GM18520 (cell line): ENCODE data around the gene PLEKHG1.

ENCODE experiments used
- ATAC-seq: cut with Tn5 transposase; IDR thresholded peaks from one replicate; pipeline ENCODE4 v1.9.1; 2021; ENCODE audit not compliant: unreplicated experiment

PLEKHG1 gene

DNA sequence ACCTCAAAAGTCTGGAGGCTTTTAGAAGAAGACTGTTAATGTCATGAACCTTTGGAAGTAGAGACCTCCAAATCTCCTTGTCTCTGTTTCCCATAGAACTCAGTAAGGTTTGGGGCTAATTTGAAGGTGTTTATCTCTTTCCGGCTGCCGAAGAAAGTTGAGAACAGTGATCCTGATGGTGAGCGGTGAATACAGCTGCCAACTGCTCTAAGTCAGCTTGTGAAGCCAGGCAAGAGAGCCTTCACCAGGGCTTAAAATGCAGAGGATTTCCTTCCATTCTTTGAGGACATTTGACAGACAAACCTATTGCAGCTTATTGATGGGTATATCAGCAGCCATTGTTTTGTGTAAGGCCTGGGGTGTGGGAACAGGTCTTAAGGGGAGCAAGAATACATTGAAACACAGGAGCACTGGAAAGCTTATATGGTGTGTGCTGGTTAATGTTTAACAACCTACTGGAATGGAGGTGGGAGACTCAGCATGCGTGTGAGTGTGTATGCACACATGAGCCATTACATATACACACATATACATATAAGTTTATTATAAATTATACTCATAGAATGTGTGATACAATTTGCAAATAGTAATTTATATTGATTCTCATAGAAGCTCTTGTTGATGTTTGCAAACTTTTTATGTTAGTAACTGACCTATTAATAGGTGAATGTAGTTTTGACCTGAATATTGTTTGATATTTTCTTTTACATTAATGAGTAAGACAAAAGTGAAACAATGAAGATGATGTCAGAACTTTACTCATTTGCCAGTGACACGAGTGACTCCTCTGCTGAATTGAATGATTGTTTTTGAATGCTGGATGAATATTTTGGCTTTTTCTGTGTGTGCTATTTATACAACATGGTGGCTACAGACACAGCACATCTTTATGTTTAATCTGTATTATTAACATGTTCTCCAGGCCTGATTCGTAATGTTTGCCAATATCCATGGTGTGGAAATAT lies 18.1 kb downstream of the PLEKHG1 start:
- no peak for ATAC-seq

DNA sequence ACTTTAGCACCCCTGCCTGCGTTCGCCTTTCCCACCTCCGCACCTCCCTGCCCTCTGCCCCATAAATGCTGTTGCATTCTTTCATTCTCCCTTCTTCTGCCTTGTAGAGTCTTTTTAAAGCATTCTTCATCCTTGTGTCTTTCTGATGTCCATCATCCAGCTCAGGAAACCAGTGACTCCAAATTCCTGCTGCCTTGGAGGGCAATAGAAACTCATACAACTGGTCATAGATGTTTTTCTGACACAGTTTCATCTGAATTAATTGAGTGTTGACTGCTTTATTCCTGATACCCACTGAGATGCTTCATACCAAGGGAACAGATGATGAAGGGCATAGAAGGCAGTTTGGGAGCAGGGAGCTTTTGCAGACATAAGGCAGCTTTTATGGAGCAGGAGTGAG lies 19.6 kb downstream of the PLEKHG1 start:
- no peak for ATAC-seq

DNA sequence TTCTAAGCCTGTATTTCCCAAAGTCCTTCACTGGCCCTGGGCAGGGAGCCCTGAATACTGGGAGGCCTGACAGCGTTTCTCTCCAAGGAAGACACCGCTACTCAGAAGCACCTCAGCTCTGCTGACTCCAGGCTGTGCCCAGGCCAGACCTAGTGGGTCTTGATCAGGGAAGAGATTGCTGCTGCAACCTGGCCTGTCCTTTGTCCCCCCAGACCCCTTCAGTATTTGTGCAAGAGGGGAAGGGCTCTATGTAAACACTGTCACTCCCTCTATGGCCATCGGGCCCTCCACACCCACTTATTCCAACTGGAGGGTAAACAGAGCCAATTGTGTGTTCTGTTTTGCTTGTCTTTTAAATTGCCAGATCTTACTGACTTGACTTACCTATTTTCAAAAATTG lies 20.6 kb downstream of the PLEKHG1 start:
- ATAC-seq, result no peak

DNA sequence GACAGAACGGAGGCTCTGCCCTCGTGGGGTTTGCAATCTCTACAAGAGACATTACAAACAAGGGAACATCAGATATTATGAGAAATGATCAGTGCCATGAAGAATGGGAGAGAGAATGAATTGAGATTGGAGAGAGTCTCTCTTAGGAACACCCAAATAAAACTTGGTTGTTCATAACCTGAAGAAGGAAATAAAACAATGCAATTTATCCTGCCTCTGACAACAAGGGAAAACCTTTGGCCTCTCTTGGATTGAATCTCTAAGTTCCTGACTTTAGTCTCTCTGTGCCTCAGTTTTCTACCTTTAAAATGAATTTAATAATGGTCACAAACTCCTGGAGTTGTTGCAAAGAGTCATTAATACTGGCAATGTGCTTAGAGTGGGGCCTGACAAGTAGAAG lies 21.1 kb downstream of the PLEKHG1 start:
- no peak for ATAC-seq

DNA sequence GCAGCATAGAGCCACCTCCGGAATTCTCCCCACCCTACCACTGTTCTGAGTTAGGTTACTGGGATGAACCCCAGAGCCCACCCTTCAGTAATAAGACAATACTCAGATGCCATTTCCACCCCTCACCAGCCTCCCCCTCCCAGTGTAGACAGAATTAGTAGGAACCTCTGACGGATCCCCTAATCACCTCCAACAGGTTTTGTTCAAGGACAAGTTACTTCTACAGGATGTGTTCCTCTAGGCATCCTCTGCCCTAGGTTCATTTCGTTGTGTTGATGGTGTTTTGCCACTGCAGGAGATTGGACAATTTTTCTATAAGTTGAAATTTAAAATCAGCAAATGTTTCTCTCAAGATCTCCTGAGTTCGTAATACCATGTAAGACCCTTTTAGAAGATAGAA lies 22.8 kb downstream of the PLEKHG1 start:
- no peak for ATAC-seq

DNA sequence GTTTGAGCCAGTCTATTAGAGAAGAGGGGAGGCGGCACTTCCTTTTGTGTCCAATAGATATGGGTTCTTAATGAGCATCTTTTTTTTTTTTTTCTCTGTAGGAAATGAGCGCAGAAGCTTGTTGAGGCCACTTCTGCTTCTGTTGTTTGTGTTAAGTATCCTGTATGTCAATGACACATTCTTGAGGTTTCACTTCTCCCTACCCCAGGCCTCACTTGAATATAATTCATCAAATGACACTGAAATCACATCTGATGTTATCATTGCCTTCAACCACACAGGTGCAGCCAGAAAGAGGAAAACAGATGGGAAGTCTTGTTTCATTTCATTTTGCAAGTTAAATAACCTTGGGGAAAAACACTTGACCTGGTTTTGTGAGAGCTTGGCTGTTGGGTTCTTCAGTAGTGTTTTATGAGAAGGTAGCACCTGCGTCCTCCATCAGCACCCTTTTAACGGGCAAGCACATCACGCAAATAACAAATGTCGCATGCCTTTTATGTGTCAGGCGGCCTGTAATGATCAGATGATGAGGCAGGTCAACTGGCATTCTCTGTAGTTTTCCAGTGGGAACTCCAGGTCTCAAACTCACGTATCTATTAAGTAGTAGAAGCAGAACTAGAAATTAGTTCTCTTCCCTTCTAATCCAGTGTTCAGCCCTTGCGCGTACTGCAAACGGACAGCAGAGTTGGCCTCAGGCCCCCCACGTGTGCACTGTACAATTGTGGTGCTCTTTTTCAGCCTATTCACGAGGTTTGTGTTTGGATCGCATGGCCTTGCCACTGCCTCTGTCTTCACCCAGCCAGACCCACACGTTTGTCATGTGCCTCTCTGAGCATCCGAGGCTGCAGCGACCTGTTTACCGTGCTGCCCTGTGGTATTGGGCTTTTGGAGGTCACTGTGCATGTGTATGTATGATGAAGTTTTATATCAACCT lies 23.5 kb downstream of the PLEKHG1 start:
- peak; percentile 95 for ATAC-seq

DNA sequence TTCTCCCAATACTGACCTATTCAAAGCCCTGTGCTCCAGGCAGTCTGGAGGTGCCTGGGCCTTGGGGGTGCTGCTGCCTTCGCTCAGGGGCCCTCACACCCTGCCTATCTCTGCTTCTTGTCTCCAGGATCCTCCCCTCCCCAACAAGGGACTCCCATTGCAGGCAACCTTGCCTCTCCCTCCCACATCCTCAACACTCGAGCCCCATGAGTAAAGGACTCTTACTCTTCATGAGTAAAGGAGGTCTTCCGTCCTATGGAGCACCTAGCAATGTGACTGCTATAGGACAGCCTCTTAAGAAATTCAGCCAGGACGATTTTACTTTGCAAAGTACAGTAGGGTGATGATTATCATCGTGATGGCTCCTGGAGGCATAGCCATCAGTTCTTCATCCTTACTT lies 24.5 kb downstream of the PLEKHG1 start:
- no peak for ATAC-seq

DNA sequence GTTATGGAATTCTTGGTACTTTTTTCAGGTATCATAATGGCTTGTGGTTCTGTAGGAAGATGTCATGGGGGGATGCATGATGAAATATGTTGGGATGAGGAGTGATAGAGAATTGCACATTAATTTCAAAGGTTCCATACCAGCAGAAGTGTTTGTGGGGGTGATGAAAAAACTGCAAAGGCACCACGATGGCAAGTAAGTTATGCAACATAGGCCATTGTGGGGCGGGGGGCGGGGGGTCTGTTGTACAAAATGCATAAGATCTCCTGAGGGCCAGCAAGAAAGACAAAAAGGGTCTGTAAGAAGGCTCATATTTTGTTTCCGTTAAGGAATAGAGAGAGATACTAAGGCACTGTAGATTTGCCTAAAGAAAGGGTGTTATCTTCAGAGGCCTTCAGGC lies 26.2 kb downstream of the PLEKHG1 start:
- no peak for ATAC-seq

DNA sequence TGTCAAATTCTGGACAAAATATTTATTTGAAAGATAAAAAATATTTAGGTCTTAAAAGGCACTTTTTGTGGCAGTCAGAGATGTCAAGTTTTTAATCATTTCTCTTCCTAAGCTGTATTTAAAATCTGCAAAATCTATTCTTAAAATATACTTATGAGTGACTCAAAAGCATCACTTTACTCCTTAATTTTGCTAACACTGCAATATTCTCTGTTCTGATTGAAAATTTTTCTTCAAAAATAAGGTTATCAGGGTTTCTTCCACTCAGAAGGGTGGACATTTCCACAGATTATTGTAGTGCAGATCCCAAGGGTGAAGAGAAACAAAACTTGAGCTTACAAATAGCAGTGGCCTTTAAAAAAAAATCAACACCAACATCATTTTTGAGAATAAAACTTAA lies 27.5 kb downstream of the PLEKHG1 start:
- no peak for ATAC-seq

DNA sequence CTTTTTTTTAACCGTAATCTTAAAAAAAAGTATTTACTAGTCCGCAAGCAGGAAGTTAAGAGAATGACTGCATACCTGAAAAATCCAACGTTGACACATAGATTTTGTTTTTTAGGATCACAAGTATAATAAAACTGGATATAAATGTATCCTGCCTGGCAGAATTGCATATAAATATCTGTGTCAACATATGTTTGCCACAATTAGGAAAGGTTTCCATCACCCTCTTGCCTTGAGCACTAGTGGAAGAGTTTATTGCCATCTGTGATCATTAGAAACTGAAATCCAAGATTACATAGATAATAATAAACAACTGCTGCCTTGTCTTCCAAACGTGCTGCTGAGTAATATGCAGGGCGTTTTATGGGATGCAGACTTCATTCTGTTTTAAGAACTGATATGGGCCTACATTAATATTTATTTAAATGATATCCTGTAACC lies 27.9 kb downstream of the PLEKHG1 start:
- ATAC-seq, result no peak

DNA sequence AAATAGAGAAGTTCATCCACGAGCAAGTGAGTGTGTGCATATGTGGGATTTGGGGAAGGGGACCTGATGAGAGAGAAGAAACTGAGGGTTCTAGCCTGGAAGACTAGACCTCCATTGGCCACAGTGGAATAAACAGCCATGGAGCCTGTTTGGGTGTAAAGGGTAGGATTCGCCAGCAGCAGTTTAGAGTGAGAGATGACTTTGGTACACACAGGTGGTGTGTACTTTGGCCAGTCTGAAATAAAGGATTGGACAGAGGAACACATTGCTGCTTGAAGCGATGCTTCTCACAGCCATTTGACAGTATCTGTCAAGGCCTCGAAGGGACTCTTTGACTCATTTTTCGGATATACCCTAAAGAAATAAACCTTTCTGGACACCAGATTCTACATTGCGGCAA lies 29.2 kb downstream of the PLEKHG1 start:
- ATAC-seq, result no peak

DNA sequence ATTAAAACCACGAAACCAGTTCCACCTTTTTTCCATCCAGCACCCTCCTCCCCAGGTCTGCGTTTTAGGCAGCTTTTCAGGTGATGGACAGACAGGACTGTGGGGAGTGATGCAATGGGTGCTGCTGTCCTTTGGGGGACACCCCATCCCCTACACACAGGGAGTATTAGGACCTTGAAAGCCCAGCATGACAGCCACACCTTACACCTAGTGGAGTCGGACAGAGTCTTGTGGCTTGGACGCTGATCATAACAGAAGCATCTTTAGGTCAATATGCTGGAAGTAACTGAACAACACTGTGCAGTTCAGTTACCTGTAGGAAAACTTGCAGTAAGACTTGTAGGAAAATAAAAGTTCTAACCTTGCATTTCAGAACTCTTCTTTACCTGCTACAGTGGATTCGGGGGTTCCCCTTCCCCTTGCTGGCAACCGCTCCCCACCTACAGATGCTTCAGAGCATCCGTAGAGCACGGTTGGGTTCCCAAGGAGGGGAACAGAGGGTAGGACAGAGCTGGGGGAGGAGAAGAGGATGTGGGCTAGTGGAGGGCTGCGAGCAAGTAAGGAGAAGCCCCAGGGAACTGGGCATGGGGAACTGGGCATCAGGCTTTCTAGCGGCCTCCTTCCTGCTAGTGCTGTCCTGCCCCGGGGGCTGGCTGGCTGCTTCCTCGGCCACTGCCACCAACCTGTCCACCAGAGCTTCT lies 31.7 kb downstream of the PLEKHG1 start:
- no peak for ATAC-seq

DNA sequence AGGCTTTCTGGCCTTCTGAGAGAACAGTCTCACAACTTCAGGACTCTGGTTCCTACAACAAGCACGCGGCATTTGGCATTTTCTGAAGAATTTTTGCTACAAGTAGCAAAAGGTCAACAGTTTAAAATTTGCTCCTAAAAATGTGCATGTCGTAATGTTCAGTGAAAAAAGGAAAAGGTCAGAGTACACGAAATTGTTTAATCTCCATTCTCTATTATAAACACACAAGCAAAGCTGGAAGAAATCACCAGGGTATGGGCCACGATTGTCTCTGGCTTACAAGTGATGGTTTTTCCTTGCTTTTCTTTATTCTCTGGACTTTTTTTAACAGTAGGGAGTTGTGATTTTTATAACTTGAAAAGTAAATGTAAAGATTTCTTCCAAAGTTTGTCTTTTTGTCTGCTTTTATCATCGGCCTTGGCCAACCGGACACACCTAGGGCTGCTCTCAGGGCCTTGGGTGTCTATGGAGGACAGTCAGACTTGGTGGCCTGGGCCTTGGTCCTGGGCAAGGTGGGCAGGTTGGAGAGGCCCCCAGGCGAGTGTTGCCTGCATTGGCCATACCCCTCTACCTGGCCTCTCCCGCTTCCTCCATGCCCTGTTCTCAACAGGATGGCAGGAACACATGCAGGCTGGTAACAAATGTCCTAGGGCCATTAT lies 32.4 kb downstream of the PLEKHG1 start:
- ATAC-seq, result no peak

DNA sequence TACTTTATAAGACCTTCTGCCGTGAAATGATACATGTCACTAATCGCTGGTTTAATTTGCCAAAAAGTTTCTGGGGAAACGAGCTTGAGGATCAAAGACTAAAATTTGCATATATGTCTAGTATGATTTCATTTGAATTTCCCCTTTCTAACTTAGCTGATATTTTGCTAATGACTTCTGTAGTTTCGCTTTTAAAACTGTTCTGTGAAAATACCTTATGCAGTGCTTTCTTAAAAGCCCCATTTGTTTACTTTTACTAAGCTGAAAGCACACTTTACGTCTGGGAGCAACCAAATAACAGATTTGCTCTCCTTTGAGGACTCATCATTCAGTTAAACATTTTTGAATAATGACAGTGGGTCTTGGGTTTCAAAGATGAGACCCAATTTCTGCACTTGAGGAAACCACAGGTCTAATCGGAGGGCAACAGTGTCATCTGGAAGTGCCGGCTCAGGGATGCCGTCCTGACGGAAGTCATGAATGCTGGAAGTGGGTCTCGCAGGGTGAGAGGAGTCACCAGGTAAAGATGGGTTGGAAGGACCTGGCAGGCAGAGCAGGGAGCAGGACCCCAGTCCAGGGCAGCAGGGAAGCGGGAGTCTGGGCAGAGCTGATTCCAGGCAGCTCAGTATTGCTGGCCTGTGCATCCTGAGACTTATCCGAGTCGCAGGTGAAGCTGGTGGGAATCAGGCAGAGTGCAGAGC lies 33.2 kb downstream of the PLEKHG1 start:
- peak; percentile 37 for ATAC-seq

DNA sequence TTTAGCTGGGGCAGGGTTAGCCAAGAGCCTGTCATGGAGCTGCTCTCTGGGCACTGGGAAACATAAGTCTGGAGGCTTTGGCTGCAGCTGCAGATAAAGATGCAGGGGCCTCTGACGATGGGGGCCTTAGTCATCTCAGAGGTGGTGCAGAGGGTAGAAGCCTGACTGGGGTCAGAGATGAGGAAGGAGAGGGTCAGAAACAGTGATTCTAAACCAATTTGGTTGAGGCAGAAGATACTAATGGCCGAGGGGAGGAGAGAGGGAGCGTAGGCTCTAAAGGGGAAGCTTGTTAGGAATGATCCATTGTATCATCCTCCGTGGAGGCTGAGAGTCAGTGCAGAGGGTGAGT lies 33.8 kb downstream of the PLEKHG1 start:
- ATAC-seq, result no peak

DNA sequence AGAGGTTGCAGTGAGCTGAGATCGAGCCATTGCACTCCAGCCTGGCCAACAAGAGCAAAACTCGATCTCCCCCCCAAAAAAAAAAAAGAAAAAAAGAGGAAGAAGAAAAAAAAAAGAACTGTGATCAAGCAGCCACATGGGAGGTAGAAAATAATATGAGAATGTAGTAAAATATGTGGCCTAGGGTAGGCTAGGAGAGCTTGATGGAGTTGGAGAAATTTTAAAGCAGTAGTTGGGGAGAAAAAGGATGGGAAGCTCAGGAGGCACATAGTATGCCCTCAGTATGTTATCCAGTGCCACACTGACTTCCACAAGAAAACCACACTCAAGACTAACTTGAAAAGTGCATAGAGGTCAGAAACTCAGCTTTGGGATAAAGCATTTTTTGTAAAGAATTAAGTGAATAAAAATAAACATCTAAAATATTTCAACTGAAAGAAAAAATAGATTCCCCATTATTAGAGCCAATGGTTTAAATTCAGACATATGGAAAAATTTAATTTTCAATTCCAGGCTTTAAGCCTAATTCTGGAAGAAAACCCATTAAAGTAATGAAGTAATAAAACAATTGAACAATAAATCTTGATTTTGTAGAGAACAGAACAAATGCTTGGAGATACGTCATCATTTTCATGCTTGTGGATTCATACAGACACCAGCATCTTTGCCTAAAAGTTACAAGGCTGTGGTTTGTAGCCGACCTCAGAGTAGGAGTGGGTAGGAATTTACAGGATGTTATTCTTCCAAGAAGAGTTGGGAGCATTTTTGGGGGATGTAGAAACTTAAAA lies 34.7 kb downstream of the PLEKHG1 start:
- ATAC-seq, result no peak

DNA sequence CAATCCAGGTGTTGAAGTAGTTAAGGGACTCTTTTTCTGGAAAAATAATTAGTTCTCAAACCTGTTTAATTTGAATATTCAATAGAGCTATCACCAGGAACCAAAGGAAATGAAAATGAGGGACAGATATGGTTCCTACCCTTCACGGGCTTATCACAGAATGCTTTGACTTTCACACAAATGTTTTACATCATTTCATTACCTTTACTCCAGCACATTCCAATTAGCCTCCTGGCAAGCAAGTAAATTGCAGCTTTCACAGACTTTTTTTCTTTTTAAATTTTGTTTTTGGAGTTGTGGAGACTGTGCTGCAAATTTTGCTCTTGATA lies 35.2 kb downstream of the PLEKHG1 start:
- no peak for ATAC-seq

DNA sequence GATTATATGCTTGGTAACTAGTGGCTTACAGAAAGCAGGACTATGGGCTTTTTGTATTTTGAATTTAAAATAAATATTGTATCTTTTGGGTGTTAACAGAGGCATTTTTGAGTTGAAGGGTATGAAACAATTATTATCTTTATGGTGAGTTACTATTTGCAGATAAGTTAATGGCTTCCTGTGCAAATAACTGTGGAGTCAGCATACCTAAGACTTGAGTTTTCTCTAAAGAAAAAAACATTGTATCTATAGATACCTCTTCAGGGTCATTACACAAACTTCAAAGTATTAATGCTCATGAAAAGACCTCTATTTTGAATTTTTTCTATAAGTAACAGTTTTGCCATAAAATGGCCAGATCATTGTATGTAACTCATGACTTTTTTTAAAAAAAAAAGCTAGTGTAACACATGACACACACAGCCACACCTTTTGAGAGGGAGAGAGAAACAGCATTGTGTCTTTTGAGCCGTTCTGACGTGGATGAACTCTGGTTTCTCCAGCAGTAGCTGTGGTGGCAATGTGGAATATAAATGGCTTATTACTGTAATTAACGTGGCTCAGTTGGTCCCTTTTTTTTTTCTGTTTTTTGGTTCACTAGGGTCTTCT lies 36.3 kb downstream of the PLEKHG1 start:
- no peak for ATAC-seq

DNA sequence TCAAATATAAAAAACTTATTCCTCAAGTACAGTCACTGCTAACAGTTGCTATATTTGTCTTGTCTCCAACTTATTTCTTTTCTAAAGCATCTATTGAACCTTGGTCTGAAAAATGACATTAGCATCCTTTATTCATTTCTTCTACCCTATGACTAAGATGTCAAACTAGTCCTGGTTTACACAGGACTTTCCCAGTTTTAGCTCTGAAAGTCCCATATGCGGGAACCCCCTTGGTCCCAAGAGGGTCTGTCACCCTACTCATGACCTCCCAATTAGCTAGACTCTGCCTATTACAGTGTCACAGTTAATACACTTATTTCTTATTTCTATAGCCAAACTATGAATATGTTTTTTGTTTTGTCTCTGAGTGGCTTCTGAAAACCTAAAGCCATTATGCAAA lies 37.1 kb downstream of the PLEKHG1 start:
- ATAC-seq, result peak; percentile 34
